GM19463 (cell line): ENCODE measurements around the gene DMRTC2.

Source experiments
- ATAC-seq: cut with Tn5 transposase; IDR thresholded peaks from one replicate; pipeline ENCODE4 v1.9.1; 2021; ENCODE audit warnings: mild to moderate bottlenecking, moderate library complexity; ENCODE audit not compliant: unreplicated experiment

DMRTC2 gene

GRCh38 chr19:41845051-41845590 lies 279 bp downstream of the DMRTC2 start:
- ATAC-seq, result no peak

DNA sequence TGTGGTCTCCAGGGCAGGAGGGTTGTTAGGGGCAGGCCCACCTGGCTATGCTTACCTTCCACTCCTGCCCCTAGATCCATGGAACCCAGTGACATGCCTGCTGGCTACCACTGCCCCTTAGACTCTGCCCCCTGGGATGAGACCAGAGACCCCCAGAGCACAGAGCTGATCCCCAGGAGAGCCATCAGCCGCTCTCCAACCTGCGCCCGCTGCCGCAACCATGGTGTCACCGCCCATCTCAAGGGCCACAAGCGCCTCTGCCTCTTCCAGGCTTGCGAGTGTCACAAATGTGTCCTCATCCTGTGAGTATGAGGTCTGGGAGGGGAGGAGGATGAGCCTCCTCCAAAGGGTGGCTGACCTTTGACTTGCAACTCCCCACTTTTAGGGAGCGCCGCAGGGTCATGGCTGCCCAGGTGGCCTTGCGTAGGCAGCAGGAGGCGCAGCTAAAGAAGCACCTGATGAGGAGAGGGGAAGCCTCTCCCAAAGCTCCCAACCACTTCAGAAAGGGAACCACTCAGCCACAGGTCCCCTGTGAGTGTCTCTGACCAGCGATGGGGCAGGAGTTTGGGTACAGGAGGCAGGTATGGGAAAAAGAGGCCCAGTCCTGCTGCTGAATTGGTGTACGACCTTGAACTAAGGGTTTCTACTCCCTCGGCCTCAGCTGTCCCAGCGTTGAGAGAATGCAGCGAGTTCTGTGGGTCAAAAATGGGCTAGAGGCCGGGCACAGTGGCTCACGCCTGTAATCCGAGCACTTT lies 2.7 kb downstream of the DMRTC2 start:
- no peak for ATAC-seq

GRCh38 chr19:41848666-41849065 lies 3.8 kb downstream of the DMRTC2 start:
- ATAC-seq, result no peak

DNA sequence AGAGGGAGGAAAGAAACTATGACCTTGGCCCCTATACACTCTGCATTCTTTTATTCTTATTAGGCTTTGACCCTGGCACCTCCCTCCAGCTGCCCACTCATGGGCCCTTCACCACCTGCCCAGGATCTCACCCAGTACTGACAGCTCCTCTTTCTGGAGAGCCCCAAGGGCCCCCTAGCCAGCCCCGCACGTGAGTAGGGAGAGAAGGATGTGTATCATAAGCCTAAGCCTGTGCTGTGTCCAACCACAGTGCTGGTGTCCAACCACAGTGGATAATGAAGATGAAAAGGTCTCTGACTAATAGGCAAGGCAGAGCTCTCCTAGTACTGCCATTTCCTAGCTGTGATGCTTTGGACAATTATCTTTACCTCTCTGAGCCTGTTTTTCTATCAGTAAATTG lies 4.2 kb downstream of the DMRTC2 start:
- ATAC-seq, result no peak

- ATAC-seq, result no peak
Measured at GRCh38 chr19:41850381-41850780, 5.5 kb downstream of the DMRTC2 start.

GRCh38 chr19:41851456-41851855 lies 6.6 kb downstream of the DMRTC2 start:
- no peak for ATAC-seq

GRCh38 chr19:41853344-41853743 lies 8.5 kb downstream of the DMRTC2 start:
- no peak for ATAC-seq

- ATAC-seq, result no peak
Measured at GRCh38 chr19:41853768-41854167, 8.9 kb downstream of the DMRTC2 start.

DNA sequence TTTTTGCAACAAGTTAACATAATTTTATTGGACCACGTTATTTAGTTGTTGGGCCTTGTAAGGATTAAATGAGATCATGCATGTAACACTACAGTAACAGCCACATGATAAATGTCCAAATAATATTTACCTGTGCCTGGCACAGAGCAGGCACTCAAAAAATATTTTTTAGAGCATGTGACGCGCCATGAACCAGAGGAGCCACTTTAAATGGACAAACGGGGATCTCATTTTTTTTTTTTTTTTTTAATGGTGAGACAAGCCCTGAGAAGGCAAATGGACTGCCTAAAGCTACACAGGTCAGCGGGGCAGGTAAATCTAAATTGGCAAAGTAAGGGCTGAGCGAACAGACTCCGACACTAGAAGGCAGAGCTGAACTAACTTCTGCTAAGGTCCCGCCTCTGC lies 14.4 kb downstream of the DMRTC2 start:
- ATAC-seq, result no peak

DNA sequence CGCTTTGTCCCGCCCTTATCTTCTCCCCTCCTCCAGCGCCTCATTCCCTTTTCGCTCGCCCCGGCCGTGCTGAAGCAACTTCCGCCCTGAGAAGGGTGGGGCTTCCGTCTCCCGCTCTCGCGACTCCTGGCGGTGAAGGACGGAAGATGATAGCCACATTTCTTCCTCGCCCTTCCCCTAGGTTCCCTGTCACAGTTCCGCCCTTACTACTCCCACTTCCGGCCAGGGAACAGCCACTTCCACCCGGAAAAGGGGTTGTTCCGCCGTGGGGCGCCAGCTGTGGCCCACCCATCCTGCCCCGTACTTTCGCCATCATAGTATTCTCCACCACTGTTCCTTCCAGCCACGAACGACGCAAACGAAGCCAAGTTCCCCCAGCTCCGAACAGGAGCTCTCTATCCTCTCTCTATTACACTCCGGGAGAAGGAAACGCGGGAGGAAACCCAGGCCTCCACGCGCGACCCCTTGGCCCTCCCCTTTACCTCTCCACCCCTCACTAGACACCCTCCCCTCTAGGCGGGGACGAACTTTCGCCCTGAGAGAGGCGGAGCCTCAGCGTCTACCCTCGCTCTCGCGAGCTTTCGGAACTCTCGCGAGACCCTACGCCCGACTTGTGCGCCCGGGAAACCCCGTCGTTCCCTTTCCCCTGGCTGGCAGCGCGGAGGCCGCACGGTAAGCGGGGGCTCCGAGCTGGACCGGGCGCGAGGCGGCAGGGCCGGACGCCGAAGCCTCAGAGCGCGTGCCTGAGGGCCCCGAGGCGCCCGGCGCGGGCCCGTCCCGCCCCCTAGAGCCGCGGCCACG lies 15.0 kb downstream of the DMRTC2 start, which contains the start of gene RPS19:
Gene RPS19 (plus strand): TSS at position 638 of the 801 bp plus-strand sequence. CDS start 520 bp downstream, outside the sequence.
- peak; percentile 75 for ATAC-seq

GRCh38 chr19:41860419-41861115 lies 15.7 kb downstream of the DMRTC2 start:
- no peak for ATAC-seq

GRCh38 chr19:41861116-41861768 lies 16.4 kb downstream of the DMRTC2 start:
- ATAC-seq, result no peak

GRCh38 chr19:41861846-41862245 lies 17.0 kb downstream of the DMRTC2 start:
- ATAC-seq, result no peak

DNA sequence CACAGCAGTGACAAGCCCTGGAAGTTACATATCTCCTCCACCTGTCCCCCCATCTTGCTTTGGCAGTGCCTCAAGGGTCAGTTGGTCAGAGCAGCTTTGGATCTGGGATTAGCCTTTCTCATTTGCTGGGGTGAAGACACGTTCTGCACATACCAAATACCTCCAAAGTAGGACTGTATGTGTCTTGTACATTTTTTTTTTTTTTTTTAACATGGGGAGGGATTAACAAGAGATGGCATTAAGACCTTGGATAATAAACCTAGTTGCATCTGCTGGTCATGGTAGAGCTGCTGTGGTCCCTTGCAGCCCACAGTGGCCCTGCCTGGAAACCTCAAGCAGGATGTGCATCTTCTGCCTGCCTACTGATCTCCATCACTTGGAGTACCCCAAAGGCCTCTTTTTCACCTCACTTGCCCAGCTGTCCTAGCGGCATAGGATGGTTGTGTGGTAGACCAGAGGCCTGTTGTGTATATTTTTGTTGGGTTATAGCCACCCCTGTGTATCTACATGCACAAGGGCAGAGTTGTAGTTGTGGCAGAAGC lies 17.7 kb downstream of the DMRTC2 start:
- ATAC-seq, result no peak

- ATAC-seq, result no peak
Measured at GRCh38 chr19:41863209-41863931, 18.5 kb downstream of the DMRTC2 start.

DNA sequence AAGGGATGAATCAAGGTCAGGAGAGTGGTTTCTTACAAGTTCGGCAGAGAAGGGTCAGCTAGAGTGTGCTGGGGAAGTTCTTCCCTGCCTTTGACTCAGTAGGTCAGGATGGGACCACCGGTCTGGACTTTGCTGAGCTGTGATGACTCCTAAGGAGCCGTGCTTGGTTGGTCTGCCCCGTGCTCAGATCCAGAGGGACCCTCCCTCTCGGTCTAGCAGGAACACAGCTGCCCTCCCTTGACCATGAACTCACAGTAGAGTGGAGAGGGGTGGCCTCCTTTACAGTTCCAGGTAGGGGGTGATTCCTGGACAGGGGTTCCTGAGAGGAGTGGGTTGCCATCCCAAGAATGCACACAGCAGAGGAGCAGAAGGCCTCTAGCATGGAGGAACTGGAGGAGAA lies 19.5 kb downstream of the DMRTC2 start:
- no peak for ATAC-seq

- no peak for ATAC-seq
Measured at GRCh38 chr19:41866284-41866683, 21.4 kb downstream of the DMRTC2 start.

- ATAC-seq, result no peak
Measured at GRCh38 chr19:41868120-41868988, 23.5 kb downstream of the DMRTC2 start.

DNA sequence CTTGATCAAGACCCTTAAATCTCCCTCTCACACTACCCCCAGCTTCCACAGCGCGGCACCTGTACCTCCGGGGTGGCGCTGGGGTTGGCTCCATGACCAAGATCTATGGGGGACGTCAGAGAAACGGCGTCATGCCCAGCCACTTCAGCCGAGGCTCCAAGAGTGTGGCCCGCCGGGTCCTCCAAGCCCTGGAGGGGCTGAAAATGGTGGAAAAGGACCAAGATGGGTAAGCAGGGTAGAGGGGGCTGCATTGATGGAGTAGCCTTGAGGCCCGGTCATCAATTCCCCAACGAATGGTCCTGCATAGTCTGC lies 24.1 kb downstream of the DMRTC2 start:
- ATAC-seq, result no peak
